ENCODE results near the gene ANXA7. TPM values are rescaled to one million over a fixed set of nuclear protein-coding genes. Genes with fewer than 3 reads are reported as not detected.

The ANXA7 gene
- 113 to 130 TPM (median 115 TPM) in 5 replicates for total RNA-seq (2022; extraction: Qiagen RNA extraction)

GRCh38 chr10:73413528-73414229, at the start of gene ANXA7:
Gene ANXA7, minus strand, starts transcription at chr10:73414058. Its CDS starts 13,202 bp downstream, at chr10:73400856.

GRCh38 chr10:73433538-73433867, 19.6 kb upstream of the ANXA7 start, which contains the start of gene MSS51:
Gene MSS51, minus strand, starts transcription at chr10:73433561. Its CDS starts 5,277 bp downstream, at chr10:73428284.

GRCh38 chr10:73358331-73359279, 55.3 kb downstream of the ANXA7 start, which contains the start of gene CFAP70:
Gene CFAP70, minus strand, starts transcription at chr10:73358864. Its CDS starts 4,068 bp downstream, at chr10:73354796.

Other genes starting within 250 kb of the ANXA7 start
- 25.0 to 31.0 TPM (median 26.6 TPM) in 5 replicates for gene ECD, start 246.1 kb downstream of the ANXA7 start, total RNA-seq (2022; extraction: Qiagen RNA extraction)
- 7.0 to 9.2 TPM (median 7.5 TPM) in 5 replicates for gene FAM149B1, start 245.9 kb downstream of the ANXA7 start, total RNA-seq (2022; extraction: Qiagen RNA extraction)
- 49.0 to 53.3 TPM (median 50.4 TPM) in 5 replicates for gene DNAJC9, start 166.8 kb downstream of the ANXA7 start, total RNA-seq (2022; extraction: Qiagen RNA extraction)
- gene MRPS16, start 161.4 kb downstream of the ANXA7 start, total RNA-seq (2022; extraction: Qiagen RNA extraction), result 120 to 198 TPM (median 179 TPM) in 5 replicates
- gene CFAP70, start 55.2 kb downstream of the ANXA7 start, total RNA-seq (2022; extraction: Qiagen RNA extraction), result 0.10 to 0.18 TPM (median 0.12 TPM) in 5 replicates
- 0.37 to 0.59 TPM (median 0.48 TPM) in 5 replicates for gene MSS51, start 19.5 kb upstream of the ANXA7 start, total RNA-seq (2022; extraction: Qiagen RNA extraction)
- 14.4 to 20.8 TPM (median 17.1 TPM) in 5 replicates for gene PPP3CB, start 82.0 kb upstream of the ANXA7 start, total RNA-seq (2022; extraction: Qiagen RNA extraction)
- 8.0 to 13.5 TPM (median 11.1 TPM) in 5 replicates for gene USP54, start 177.3 kb upstream of the ANXA7 start, total RNA-seq (2022; extraction: Qiagen RNA extraction)
- not detected in 5 replicates for gene MYOZ1, start 227.4 kb upstream of the ANXA7 start, total RNA-seq (2022; extraction: Qiagen RNA extraction)
- 0.03 to 0.30 TPM (median 0.08 TPM) in 3 of 5 replicates, not detected in the others for gene SYNPO2L, start 242.0 kb upstream of the ANXA7 start, total RNA-seq (2022; extraction: Qiagen RNA extraction)